Cerebellar cortex (tissue), 1 donor: ENCODE measurements around the gene SMAD7.

ENCODE experiments used
- DNase-seq: peaks from one replicate; pipeline ENCODE4 v3.0.0-alpha.2; 2015; ENCODE audit warnings: low spot score

The SMAD7 gene

DNA sequence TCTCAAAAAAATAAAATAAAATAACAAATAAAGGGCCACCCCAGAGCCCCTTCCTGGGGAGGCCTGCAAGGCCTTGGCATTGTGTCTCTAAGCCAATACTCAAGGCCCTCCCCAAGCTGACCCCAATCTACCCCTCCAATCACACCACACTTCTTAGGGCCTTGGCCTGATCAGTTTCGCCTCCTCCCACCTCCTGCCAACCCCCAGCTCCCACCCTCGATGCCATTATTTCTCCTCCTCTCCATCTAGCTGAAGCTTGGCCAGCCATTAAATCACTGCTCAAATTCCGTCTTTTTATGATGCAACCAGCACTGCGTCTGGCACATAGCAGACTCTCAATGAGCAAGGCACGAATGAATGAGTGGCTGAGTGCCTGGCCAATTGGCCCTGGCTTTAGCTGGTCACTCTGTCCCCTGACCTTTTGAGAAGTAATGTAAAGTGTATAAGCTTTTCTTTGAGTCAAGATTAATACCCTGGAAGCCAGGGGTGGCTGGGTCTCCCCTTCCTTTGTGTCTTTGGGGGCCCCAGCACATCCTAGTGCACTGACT is 55.9 kb downstream of the SMAD7 start:
- no peak for DNase-seq

DNA sequence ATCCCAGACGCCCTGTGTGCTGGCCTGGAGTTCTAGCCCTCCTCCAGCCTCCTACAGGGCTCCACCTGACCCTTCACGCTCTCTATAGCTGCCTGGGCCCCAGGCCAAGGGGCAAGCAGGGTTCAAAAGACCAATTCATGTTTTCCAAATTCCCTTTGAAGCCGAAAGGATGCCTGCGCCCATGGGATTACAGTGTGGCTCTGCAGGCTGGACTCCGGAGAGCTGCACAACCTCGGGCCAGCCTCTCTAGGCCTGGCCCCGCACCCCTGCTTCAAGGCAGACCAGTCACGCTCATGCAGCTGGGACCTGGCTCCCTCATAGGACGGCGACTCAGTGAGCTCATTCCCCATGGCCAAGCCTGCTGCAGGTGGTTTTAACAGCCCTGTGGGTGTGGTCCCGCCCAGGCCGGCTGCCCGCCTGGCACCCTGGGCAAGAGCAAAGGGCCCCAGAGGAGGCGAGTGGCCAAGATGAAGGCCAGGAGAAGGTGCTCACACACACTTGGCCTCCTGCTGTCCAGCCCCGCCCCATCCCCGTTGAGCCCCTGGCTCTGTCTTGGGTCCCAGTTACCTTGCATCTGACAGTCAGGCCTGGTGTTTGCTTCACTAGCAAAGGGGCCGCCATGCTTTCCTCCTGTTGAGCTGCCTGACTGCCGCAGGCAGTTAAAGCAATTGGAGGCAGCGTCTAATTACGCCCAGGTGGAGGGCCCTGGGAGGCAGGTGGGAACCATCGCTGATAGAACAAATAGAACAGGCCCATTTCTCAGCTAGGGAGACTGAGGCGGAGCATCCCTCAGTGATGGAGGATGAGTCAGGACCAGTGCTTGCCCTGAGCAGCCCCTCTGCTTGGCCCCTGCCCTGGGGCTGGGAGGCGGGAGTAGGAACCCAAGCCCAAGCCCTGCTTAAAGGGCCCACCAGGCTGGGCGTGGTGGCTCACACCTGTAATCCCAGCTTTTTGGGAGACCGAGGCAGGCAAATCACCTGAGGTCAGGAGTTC is 56.9 kb downstream of the SMAD7 start:
- DNase-seq: no peak

DNA sequence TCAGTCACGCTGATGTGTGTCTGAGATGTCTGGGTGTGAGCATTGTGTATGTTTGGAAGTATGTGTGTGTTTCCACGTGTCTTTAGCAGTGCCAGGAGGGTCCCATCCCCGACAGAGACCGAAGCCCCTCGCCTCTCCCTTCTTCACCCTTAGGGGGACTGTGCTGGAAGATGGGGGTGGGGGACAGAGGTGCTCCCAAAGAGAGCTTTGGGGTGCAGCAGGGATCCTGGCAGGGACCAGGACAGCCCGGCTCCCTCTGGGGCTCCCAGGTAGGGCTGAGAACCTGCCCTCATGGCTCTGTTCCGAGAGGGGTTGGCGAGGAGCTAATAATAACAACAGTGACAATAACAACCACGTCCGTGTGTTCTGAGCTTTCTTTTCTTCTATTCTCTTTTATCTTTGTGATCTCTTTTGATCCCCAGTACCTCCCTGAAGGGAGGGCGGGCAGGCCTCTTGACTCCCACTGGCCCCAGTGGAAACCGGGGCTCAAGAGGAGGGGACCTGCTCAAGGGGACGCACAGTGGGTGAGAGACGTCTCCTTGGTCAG is 57.6 kb downstream of the SMAD7 start:
- no peak for DNase-seq

DNA sequence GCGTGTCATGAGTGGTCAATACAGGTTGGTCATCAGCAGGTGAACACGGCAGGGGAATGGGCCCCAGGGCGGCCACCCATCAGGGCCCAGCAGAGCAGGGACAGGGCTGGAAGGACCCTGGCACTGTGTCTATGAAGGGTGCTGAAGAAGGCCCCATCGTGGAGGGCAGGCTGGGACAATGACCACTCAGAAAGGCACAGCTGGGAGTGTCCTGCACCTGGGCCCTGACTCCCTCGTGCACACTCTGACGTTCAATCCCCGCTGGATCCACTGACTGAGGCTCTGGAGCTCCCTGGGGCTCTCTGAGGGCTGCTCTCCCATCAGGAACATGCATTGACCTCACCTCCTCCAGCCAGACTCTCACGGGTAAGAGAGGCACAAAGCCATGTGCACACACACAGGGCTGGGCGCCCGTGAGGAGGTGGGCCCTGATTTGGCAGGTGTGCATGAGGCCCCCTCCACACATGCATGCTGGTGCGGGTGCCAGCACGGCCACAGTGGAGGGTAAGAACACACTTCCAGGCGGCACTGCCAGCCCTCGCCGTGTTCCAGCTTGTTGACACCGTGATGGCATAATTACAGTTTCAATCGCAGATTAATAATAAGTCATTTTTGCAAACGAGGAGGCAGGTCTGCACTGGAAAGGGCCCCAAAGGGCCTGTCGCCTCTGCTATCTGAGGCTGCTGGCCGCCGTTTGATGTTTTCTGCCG is 58.5 kb downstream of the SMAD7 start:
- DNase-seq: no peak

DNA sequence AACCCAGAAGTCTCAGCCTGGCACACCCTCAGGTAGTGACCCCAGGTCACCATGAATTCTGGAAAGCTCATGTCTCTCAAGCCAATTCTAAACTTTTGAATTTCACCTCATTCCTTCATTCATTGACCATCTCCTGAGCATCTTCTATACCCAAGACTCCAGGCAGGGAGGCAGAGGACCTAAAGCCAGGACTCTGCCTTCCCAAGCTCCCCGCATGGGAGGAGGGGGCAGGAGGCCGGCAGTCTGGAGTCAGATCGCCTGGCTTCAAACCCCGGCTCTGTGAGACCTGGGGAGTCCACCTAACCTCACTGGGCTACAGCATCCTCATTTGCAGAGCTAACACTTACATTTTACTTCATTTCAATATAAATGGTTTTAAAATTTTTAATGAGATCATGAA is 59.0 kb downstream of the SMAD7 start:
- DNase-seq: no peak

DNA sequence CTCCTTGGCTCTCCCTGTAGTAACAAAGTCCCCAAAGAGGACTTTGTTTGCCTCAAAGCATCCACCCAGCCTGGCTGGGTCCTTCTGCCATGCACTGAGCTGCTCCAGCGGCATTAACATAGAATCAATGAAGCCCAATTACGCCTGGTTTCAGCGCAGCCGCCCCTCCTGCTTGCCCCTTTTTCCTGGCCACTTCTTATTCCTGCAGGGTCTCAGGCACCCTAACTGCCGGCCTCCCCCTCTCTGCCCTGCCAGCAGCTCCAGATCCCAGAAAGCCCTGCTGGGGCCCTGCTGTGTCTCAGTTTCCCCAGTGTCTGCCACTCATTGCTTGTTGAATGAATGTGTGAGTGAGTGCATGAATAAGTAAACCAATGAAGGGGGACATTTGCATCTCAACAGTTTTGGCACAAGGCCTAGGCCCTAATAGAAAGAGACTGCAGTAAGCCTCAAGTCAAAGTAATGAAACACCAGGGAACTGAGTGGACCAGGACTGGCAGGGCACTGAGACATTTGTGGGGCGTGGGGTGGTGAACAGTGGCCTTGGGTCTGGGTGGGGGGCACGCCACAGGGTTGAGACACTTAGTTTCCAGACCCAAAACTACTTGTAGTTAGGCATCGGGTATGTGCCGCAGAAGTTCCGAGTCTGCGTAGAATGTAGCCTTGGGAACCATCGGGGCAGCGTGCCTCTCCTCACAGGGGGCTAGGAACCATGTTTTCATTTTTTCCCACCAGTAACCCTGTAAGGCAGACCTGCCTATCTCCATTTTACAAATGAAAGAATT is 60.6 kb downstream of the SMAD7 start:
- peak; percentile 24 for DNase-seq

DNA sequence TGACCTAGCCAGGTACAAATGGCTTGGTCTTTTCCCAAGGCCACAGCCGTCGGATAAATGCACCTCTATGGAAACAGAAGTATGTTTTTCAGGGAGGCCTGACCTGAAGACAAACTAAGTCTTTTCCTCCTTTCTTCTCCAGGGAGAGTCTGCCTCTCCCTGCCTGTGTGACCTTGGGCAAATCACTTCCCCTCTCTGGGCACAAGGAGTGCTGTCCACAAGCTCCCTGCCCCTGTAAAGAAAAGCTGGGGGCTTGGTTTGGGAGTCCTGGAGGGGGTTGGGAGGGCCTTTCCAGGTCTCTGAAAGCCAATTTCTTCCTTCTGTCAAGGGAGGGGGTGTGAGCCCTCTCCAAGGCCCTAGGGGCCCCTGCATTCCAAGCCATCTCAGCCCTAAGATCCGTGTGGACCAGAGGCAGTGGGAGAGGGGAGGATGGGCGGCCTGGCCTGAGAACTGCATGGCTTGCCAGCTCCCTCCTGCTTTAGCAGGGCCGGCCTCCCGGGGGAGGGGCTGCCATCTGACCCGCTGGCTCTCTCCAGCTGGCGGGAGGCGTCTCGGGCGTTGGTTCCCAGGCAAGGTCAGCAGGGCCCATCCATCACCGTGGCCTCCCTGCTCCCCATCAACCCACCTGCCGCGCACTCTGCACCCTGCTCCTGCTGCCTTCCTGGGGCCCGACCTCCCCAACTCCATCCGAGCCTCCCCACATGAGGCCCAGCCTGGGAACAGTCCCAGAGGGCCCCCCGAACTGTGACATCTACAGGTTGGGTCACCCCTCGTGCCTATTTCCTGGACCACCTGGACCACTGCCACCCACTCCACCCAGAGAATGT is 61.4 kb downstream of the SMAD7 start:
- no peak for DNase-seq

DNA sequence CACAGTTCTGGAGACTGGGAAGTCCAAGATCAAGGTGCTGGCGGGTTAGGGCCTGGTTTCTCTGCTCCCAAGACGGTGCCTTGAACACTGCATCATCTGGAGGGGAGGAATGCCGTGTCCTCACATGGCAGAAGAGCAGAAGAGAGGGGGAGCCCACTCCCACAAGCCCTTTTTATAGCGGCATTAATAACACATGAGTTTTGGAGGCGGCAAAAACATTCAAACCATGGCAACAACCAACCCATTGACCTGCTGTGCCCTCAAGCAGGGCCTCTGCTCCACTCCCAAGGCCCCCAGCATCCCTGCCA is 62.0 kb downstream of the SMAD7 start:
- DNase-seq: no peak

DNA sequence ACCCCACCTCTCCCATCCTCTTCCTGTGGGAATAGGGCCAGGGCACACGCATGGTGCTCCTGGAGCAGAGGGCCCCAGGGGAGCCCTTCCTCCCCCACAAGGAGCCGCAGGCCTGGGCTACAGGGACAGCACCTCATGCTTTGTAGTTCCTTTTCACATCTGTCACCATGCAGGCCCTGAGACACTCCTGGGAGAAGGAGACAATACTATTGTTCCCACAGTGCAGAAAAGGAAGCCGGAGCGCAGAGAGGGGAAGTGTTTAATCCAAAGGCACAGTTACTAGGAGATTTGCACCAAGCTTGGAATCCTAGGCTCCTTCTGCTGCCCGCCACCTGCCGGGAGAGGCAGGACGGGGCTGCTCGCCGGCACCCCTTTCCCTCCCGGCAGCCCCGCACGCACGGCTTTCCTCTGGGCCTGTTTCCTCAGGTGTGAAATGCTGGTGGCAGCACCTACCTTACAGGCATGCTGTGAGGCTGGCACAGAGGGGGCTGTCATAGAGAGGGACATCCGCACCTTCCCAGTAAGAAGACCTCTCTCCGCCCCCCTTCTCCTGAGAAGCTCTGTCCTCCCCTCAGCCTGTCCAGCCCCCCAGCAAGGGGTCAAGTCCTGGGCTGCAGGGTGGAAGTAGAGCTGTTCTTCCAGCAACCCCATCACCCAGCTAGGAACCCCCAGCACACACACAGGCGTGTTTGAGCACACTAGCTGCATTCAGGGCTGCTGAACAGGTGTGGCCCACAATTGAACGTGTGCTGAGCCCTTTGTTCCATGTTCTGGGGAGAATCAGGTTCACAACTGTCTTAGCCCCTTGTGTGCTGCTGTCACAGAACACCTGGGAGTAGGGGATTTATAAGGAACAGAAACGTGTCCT is 62.6 kb downstream of the SMAD7 start:
- no peak for DNase-seq

DNA sequence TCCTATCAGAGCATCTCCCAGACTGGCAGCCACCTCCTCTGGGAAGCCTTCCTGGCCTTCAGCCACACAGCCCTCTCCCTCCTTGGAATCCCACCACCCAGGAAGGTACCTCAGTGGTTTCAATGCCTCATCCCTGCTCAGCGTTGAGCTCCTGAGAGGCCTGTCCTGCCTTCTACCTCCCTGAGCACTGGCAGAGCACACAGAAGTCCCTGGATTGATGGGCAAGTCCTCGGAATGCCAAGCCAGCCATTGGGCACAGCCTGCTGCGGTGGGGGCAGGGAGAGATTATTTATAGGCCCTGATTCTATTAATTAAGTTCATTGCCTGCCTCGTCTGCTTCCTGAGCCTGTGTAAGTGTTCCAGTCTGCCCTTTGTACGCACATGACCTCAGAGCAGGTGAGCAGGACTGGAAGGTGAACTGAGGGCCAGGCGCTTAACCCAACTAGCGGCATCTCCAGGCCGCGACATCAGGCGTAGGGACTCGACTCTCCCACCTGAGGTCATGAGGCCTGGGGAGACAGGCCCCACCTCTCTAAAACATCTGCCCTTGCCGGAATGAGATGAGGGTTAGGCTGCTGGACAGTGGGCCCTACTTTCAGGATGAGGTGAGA is 63.4 kb downstream of the SMAD7 start:
- no peak for DNase-seq

DNA sequence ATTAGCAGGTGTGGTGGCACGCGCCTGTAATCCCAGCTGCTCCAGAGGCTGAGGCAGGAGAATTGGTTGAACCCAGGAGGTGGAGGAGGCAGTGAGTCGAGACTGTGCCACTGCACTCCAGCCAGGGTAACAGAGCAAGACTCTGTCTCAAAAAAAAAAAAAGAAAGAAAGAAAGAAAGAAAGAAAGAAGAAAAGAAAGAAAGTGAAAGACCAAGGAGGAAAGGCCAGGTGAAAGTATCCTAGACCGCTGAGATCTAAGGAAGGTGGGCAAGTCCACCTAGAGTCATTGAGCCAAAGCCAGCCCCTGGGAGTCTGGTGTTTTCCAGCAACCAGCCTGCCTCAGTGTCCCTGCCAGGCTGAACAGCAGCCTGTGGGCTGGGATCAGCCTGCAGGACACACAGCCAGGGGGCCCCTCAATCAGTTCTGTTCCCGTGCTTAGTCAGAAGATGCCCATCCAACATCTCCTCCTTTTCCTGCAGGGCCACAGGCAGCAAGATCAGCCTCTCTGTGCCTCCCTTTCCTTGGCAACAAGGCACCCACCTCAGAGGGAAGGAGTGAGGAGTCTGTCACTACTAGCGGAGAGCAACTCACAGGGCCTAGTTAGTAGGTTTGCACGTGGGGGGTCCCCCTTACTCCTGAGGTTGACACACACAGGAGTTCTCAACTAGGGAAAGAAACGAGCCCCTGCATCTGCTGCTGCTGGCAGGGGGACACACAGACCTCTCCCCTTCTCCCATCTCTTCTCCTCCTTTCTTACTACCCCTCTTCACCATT is 64.1 kb downstream of the SMAD7 start:
- DNase-seq: no peak

DNA sequence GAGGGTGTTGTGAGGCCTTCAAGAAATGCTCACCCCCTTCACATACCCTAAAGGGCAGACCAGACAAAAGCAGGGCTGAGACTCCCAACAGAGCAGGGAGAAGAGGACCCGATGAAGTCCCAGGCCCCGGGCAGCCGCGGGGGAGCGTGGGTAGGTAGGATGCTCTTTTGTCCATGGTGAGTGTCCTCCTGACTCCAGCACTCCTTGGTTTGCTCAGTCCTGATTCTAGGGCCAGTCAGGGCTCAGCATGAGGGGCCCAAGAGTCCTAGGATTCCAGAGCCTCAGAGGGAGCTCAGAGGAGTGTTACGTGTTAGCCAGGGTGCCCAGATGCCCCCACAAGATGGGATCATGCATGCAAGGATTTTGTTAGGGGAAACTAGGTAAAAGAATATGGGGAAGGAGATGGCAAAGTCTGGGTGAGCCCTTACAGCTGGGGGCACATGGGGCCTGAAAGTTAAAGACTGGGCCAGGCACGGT is 64.8 kb downstream of the SMAD7 start:
- DNase-seq: no peak

DNA sequence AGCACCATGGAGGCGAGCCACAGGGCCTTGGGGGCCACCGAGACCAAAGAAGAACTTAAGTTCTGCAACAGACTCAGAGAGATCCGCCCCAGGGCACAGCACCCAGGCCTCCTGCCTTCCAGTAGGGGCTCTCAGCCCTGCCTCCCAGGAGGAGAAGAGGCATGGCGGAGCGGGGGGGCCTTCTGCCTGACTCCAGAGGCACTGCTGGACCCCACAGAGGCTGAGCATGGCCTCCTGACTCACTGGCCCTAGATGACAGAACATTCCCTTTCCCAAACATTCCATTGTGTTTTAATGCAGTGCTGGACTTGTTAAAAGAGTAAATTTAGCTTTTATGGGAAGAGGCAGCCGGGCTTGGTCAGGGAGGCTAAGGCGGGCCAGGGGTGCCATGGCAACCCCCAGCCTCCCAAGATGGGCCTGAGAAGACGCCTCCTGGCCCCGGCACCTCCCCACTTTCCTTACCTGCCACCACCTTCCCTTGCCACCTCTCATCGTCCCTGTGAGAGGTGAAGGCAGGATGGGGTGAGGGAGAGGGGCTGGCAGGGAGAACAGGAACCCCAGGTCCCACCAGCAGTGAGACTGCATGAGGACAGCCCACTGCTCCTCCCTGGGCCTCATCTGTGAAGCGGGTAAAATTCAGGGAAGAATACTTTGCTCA is 65.4 kb downstream of the SMAD7 start:
- DNase-seq: no peak

DNA sequence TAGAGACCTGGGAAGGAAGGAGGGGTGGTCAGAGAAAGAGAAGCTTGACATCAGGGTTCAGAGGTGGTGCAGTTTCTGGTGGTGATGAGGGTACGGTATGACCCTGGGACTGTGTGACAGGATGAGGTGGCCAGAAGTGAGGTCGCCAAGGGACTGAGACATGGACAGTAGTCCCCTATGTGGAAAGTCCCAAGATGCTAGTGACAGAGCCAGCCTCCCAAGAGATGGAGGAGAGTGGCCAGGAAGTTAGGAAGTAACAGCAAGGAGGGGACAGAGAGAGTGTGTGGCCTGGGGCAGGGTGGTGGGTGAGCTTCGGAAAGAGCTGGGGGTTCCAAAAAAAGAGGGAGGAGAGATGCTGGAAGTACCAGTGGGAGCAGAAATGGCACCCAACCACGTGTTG is 66.0 kb downstream of the SMAD7 start:
- no peak for DNase-seq

DNA sequence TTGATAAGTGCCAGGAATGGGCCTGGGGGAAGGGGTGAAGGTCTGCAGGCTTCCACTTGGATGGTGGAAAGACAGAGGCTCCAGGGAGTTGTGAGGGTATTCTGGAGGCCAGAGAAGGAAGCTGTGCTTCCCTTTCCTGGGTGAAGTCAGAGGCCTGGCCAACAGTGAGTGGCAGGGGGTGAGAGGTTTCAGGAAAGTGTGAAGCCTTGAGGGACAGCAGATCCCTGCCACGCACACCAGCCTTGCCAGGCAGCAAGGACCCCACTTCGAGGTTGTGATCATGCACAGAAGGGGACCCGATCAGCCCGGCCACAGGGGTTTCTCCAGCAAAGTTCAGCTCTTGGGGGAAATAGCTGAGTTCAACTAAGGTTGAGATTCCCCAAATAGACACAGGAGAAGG is 66.5 kb downstream of the SMAD7 start:
- no peak for DNase-seq

DNA sequence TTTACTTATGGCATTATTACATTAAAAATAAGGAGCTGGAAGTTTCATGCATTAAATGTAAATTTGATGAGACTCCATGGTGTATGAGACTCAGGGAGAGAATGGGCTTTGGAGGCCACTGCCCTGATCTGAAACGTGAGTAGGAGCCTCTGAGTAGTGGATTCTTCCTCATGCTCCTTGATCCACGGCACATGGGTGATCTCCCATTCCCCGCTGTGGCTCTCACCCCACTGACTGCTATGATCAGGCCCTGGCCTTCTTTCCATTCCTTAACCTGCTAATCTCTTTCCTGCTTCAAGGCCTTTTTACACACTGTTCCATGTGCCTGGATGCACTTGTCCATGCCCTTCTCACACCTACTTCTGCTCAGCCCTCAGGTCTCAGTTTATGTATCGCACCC is 68.4 kb downstream of the SMAD7 start:
- no peak for DNase-seq

DNA sequence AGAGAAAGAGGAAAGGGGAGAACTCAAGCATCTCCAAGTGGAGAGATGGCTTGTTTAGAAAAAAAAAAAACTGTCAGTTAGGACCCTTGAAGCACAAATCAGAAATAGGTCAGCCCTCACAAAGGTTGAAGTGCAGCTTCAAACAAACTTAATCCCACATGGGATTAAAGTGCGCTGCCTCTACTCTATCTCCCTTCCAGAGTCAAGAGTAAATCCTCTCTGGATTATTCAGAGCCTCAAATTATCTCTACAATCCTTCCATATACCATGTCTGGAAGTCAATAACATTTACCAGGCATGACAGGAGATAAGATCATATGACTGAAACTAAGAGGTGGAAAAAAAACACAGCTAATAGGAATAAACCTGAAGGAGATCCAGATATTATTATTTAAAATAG is 69.8 kb downstream of the SMAD7 start:
- no peak for DNase-seq

DNA sequence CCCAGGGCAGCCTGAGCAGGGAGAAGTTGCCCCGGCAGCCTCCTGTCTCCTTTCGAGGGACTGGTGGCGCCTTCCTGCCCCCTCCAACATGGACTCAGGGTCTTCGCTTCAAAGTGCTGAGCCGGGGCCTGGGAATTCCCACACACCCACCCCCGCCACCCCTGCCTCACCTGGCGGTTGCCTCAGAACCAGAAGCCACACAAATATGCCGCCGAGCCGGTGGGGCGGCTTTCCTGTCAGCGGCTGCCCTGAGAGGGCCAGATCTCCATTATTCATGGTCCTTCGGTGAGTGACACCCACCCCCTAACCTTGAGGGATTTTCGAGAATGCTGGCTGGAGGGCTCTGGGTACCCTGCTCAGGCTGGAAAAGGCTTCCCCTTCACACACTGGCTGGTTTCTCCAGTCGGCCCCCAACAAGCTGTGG is 71.7 kb downstream of the SMAD7 start:
- DNase-seq: no peak
